IMR-90 (cell line): ENCODE measurements around the gene AGMO. TPM values are rescaled to one million over a fixed set of nuclear protein-coding genes. Genes with fewer than 3 reads are reported as not detected.

Experiments
- ATAC-seq: fragments of 200-7000 bp; cut with Tn5 transposase; 2 replicates; pipeline ENCODE4 v1.9.1; 2020; ENCODE audit warnings: low read depth, mild to moderate bottlenecking, moderate library complexity
- BruUV-seq: library from RNA; stranded (reverse); fragments of 400-500 nt; replicated peaks from 2 replicates; lab custom pipeline; 2021; lab: Mats Ljungman, UMichigan
- CTCF ChIA-PET: fragments of 300-600 bp; formaldehyde crosslinking; extraction: SDS; loops from one replicate; lab custom pipeline; 2021; ENCODE audit warnings: antibody characterized with exemption; lab: Yijun Ruan, JAX
- POLR2A ChIA-PET: fragments of 300-600 bp; sonication (Branson Sonifier 250); formaldehyde crosslinking; loops from one replicate; lab custom pipeline; 2022; ENCODE audit warnings: antibody characterized with exemption; ENCODE audit not compliant: unreplicated experiment; lab: Charles Lee
- DNase-seq: peaks from one replicate; pipeline ENCODE4 v3.0.0; 2013
- H2AFZ ChIP-seq: replicated peaks from 2 replicates; pipeline ENCODE3; 2013; ENCODE audit warnings: low read length, mild to moderate bottlenecking; ENCODE audit not compliant: poor library complexity
- H2AK5ac ChIP-seq: 2 replicates; pipeline ENCODE4 v1.6.1; 2013; ENCODE audit warnings: low read depth, low read length, inconsistent platforms
- H2AK9ac ChIP-seq: replicated peaks from 2 replicates; pipeline ENCODE3; 2013; ENCODE audit warnings: mild to moderate bottlenecking, low read depth, low read length, moderate library complexity; ENCODE audit not compliant: poor library complexity
- H2BK120ac ChIP-seq: 2 replicates; pipeline ENCODE4 v1.6.1; 2013; ENCODE audit warnings: low read depth, low read length, inconsistent platforms
- H2BK15ac ChIP-seq: 3 replicates; pipeline ENCODE4 v1.6.1; 2013; ENCODE audit warnings: low read depth, low read length, inconsistent platforms
- H2BK20ac ChIP-seq: 2 replicates; pipeline ENCODE4 v1.6.1; 2013; ENCODE audit warnings: low read depth, mild to moderate bottlenecking, inconsistent platforms, low read length, moderate library complexity
- H2BK5ac ChIP-seq: 2 replicates; pipeline ENCODE4 v1.6.1; 2013; ENCODE audit warnings: mild to moderate bottlenecking, low read depth, low read length, inconsistent platforms; ENCODE audit not compliant: poor library complexity, severe bottlenecking
- H3K14ac ChIP-seq: replicated peaks from 2 replicates; pipeline ENCODE4 v1.6.1; 2013; ENCODE audit warnings: low read depth, low read length, inconsistent platforms
- H3K18ac ChIP-seq: 2 replicates; pipeline ENCODE4 v1.6.1; 2013; ENCODE audit warnings: low read depth, low read length, control low read depth
- H3K23ac ChIP-seq: 2 replicates; pipeline ENCODE4 v1.6.1; 2013; ENCODE audit warnings: low read depth, low read length, inconsistent platforms
- H3K27ac ChIP-seq: 2 replicates; pipeline ENCODE4 v1.5.1; 2013; ENCODE audit warnings: mild to moderate bottlenecking, control low read depth, low read length; ENCODE audit not compliant: insufficient read depth
- H3K27me3 ChIP-seq: 2 replicates; pipeline ENCODE4 v1.6.1; 2013; ENCODE audit warnings: low read length; ENCODE audit not compliant: control insufficient read depth, insufficient read depth
- H3K36me3 ChIP-seq: 2 replicates; pipeline ENCODE4 v1.6.1; 2013; ENCODE audit warnings: low read length, mixed read lengths; ENCODE audit not compliant: control insufficient read depth, insufficient read depth
- H3K4ac ChIP-seq: 2 replicates; pipeline ENCODE4 v1.6.1; 2013; ENCODE audit warnings: low read depth, low read length, inconsistent platforms
- H3K4me1 ChIP-seq: 2 replicates; pipeline ENCODE4 v1.6.1; 2013; ENCODE audit warnings: low read length, mixed read lengths; ENCODE audit not compliant: control insufficient read depth, insufficient read depth
- H3K4me2 ChIP-seq: 2 replicates; pipeline ENCODE4 v1.6.1; 2013; ENCODE audit warnings: low read depth, mild to moderate bottlenecking, control low read depth, low read length, moderate library complexity
- H3K4me3 ChIP-seq: 2 replicates; pipeline ENCODE4 v1.5.1; 2013; ENCODE audit warnings: low read depth, mild to moderate bottlenecking, control low read depth, low read length, moderate library complexity; ENCODE audit not compliant: insufficient read depth
- H3K56ac ChIP-seq: 2 replicates; pipeline ENCODE4 v1.6.1; 2013; ENCODE audit warnings: low read length, inconsistent platforms; ENCODE audit not compliant: insufficient read depth; ENCODE audit errors: extremely low read depth
- H3K79me1 ChIP-seq, 2 experiments: 2 replicates each; pipeline ENCODE4 v1.6.1; 2013; ENCODE audit warnings: low read length in 2 of 2, inconsistent platforms in 1 of 2, low read depth in 1 of 2
- H3K9ac ChIP-seq: 2 replicates; pipeline ENCODE4 v1.6.1; 2013; ENCODE audit warnings: low read depth, low read length, control low read depth
- H3K9me1 ChIP-seq: 2 replicates; pipeline ENCODE4 v1.6.1; 2013; ENCODE audit warnings: low read length, inconsistent platforms; ENCODE audit not compliant: insufficient read depth
- H3K9me3 ChIP-seq: 2 replicates; pipeline ENCODE4 v1.6.1; 2013; ENCODE audit warnings: low read length; ENCODE audit not compliant: control insufficient read depth, insufficient read depth
- H4K20me1 ChIP-seq: 2 replicates; pipeline ENCODE4 v1.6.1; 2013; ENCODE audit warnings: low read length, inconsistent platforms; ENCODE audit not compliant: insufficient read depth
- H4K5ac ChIP-seq: 2 replicates; pipeline ENCODE4 v1.6.1; 2013; ENCODE audit warnings: mild to moderate bottlenecking, low read depth, low read length, control low read depth
- H4K8ac ChIP-seq, 2 experiments: 2 replicates each; pipeline ENCODE4 v1.6.1; 2013; ENCODE audit warnings: low read depth in 2 of 2, low read length in 2 of 2, control low read depth in 1 of 2, inconsistent platforms in 1 of 2
- H4K91ac ChIP-seq: 2 replicates; pipeline ENCODE4 v1.6.1; 2013; ENCODE audit warnings: low read depth, low read length, inconsistent platforms; ENCODE audit not compliant: insufficient read depth
- BHLHE40 ChIP-seq: fragments of 150-350 bp; IDR thresholded peaks from 2 replicates; pipeline ENCODE4 v1.6.1; 2016; ENCODE audit warnings: mild to moderate bottlenecking, low read depth, low read length
- CEBPB ChIP-seq: IDR thresholded peaks from 2 replicates; pipeline ENCODE4 v1.6.1; 2012; ENCODE audit warnings: low read depth, low read length, improper control_type of control experiment
- CHD1 ChIP-seq: IDR thresholded peaks from 2 replicates; pipeline ENCODE4 v1.6.1; 2012; ENCODE audit warnings: low read depth, low read length, improper control_type of control experiment
- CTCF ChIP-seq: conservative IDR thresholded peaks from 2 replicates; pipeline ENCODE4 v1.5.1; 2012; ENCODE audit warnings: mild to moderate bottlenecking, low read depth, low read length, improper control_type of control experiment
- FOS ChIP-seq: fragments of 150-350 bp; IDR thresholded peaks from 2 replicates; pipeline ENCODE4 v1.6.1; 2016; ENCODE audit warnings: low read depth, low read length
- MAFK ChIP-seq: IDR thresholded peaks from 2 replicates; pipeline ENCODE4 v1.6.1; 2012; ENCODE audit warnings: low read depth, low read length, improper control_type of control experiment
- MAZ ChIP-seq: IDR thresholded peaks from 2 replicates; pipeline ENCODE4 v1.6.1; 2012; ENCODE audit warnings: low read depth, mild to moderate bottlenecking, low read length, improper control_type of control experiment, moderate library complexity, borderline replicate concordance
- MXI1 ChIP-seq: IDR thresholded peaks from 2 replicates; pipeline ENCODE4 v1.6.1; 2012; ENCODE audit warnings: low read depth, mild to moderate bottlenecking, low read length, moderate library complexity, borderline replicate concordance
- NFE2L2 ChIP-seq: fragments of 150-350 bp; IDR thresholded peaks from 2 replicates; pipeline ENCODE4 v1.6.1; 2016; ENCODE audit warnings: low read depth, mild to moderate bottlenecking, low read length
- POLR2A ChIP-seq: IDR thresholded peaks from 2 replicates; pipeline ENCODE4 v1.6.1; 2012; ENCODE audit warnings: mild to moderate bottlenecking, low read depth, low read length
- RAD21 ChIP-seq: IDR thresholded peaks from 2 replicates; pipeline ENCODE4 v1.6.1; 2012; ENCODE audit warnings: low read length, improper control_type of control experiment
- RCOR1 ChIP-seq: IDR thresholded peaks from 2 replicates; pipeline ENCODE4 v1.6.1; 2012; ENCODE audit warnings: mild to moderate bottlenecking, low read length, improper control_type of control experiment; ENCODE audit not compliant: insufficient replicate concordance
- RFX5 ChIP-seq: IDR thresholded peaks from 2 replicates; pipeline ENCODE4 v1.8.0; 2012; ENCODE audit warnings: low read depth, mild to moderate bottlenecking, low read length, moderate library complexity
- SMC3 ChIP-seq: fragments of 150-350 bp; IDR thresholded peaks from 2 replicates; pipeline ENCODE4 v1.6.1; 2016; ENCODE audit warnings: low read depth, mild to moderate bottlenecking, antibody characterized with exemption, low read length, moderate library complexity
- USF2 ChIP-seq: fragments of 150-350 bp; IDR thresholded peaks from 2 replicates; pipeline ENCODE4 v1.6.1; 2017; ENCODE audit warnings: mild to moderate bottlenecking, antibody characterized with exemption, low read length, low read depth
- WGBS, 2 experiments: methylation state at CpG; one replicate each; pipeline versions ENCODE4 v1.1.5 to v1.1.7; 2013; ENCODE audit warnings: missing lambda C conversion rate in 2 of 2; ENCODE audit not compliant: insufficient read length in 1 of 2; ENCODE audit errors: extremely low coverage in 2 of 2; 5-methylcytosine and 5-hydroxymethylcytosine counted together
- dilution Hi-C: fragments of 300-500 bp; cut with HindIII; formaldehyde crosslinking; loops from one replicate; pipeline ENCODE4 v1.14.3; 2018; ENCODE audit warnings: low sequenced_read_pairs; ENCODE audit not compliant: unreplicated experiment
- in situ Hi-C: fragments of 300-500 bp; cut with MboI; formaldehyde crosslinking; loops from 3 replicates; pipeline ENCODE4 v1.14.3; 2019; ENCODE audit warnings: low sequenced_read_pairs, inconsistent platforms, mixed read lengths
- intact Hi-C: fragments of 100-400 bp; cut with micrococcal nuclease; formaldehyde crosslinking; loops from 2 replicates; pipeline ENCODE4 v1.10.0; 2022
- polyA plus RNA-seq, 3 experiments: library from polyadenylated mRNA; depleted of rRNA; stranded (reverse); fragments of >200 nt; gene quantifications; 2 replicates each; pipeline ENCODE4 v1.2.3, GENCODE V29; 2012; ENCODE audit warnings: low replicate concordance in 1 of 3
- total RNA-seq: library from RNA; depleted of rRNA; stranded (reverse); fragments of >200 nt; gene quantifications from 2 replicates; pipeline ENCODE4 v1.2.3, GENCODE V29; 2012
- TF ChIP-seq, protein P1 (sequence below): fragments of 150-350 bp; IDR thresholded peaks from 2 replicates; pipeline ENCODE4 v1.6.1; 2016; ENCODE audit warnings: low read depth, mild to moderate bottlenecking, low read length, moderate library complexity, borderline replicate concordance

Gene AGMO
- total and polyA plus RNA-seq, 2 of the 4 experiments (the other 2 are of a cell fraction): not detected

DNA sequence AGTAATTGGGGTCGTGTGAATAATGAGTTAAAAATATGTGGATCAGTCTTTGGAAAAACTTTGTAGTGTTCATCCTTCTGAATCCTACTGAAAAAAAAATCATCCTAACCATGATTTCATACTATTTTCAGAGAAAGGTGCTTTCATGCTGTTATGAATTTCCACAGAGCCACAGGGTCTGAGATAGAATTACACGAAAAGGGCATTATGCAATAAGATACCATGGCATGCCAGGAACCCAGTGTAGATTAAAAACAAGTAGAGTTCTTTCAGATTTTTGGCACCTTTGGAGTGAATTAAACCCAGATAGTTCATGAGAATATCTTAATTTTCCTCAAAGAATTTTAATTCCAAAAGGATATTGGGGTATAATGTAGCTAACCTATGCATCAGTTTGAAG is 47.5 kb upstream of the AGMO start:
- Histone ChIP-seq H3K9ac (no peak overlapping the region), H3K4me2 (no peak overlapping the region), H2BK15ac (no peak overlapping the region), H3K36me3 (no peaks in the 10 kb centered on the region), H3K4me3 (no peak overlapping the region), H3K23ac (no peak overlapping the region), H4K5ac (no peak overlapping the region), H4K91ac (no peak overlapping the region), H3K79me1 (no peaks in the 10 kb centered on the region), H3K9me1 (no peaks in the 10 kb centered on the region), H2BK20ac (no peak overlapping the region), H3K18ac (no peak overlapping the region), H3K56ac (no peak overlapping the region), H3K27me3 (no peaks in the 10 kb centered on the region), H2BK5ac (no peak overlapping the region), H4K20me1 (no peaks in the 10 kb centered on the region), H3K4me1 (no peaks in the 10 kb centered on the region), H2BK120ac (no peak overlapping the region), H3K9me3 (no peaks in the 10 kb centered on the region), H3K4ac (no peak overlapping the region), H2AK9ac (no peak overlapping the region), H4K8ac (no peak overlapping the region), H3K27ac (no peak overlapping the region), H2AFZ (no peak overlapping the region), H3K14ac (no peak overlapping the region), H2AK5ac (no peak overlapping the region)
- no peak for TF ChIP-seq MXI1
- TF ChIP-seq MAZ: no peak
- TF ChIP-seq CTCF: no peak
- TF ChIP-seq BHLHE40: no peak
- TF ChIP-seq FOS: no peak
- TF ChIP-seq CHD1: no peak
- no peak for TF ChIP-seq SMC3
- TF ChIP-seq RCOR1: no peak
- TF ChIP-seq POLR2A: no peak
- TF ChIP-seq, protein P1, sequence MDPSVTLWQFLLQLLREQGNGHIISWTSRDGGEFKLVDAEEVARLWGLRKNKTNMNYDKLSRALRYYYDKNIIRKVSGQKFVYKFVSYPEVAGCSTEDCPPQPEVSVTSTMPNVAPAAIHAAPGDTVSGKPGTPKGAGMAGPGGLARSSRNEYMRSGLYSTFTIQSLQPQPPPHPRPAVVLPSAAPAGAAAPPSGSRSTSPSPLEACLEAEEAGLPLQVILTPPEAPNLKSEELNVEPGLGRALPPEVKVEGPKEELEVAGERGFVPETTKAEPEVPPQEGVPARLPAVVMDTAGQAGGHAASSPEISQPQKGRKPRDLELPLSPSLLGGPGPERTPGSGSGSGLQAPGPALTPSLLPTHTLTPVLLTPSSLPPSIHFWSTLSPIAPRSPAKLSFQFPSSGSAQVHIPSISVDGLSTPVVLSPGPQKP: no peak
- TF ChIP-seq USF2: no peak
- no peak for TF ChIP-seq RAD21
- TF ChIP-seq CEBPB: no peak
- TF ChIP-seq RFX5: no peak
- no peak for TF ChIP-seq NFE2L2
- no peak for TF ChIP-seq MAFK
- ChIA-PET POLR2A (no interaction called here), CTCF (no interaction called here)
- in situ Hi-C loops (no loop called here), dilution Hi-C loops (no loop called here), intact Hi-C loops (no loop called here)
- DNase-seq (no peak), ATAC-seq (no peak)
- WGBS, 2 experiments: 100% methylated on average over 1 of the region's 2 CpGs
- no TSS peak for BruUV-seq
